ENCODE results near the gene AZU1.

Gene AZU1

GRCh38 chr19:803099-803561 lies 24.5 kb upstream of the AZU1 start:
- no peak overlapping the region for H3K4me3 ChIP-seq (ENCODE audit: low read depth, low read length)
- TF ChIP-seq CTCF (IDR thresholded peaks at IDR 0.05; ENCODE audit: low read depth, low read length): no peak

- no peak overlapping the region for H3K4me3 ChIP-seq (ENCODE audit: low read depth, low read length)
- TF ChIP-seq CTCF (IDR thresholded peaks at IDR 0.05; ENCODE audit: low read depth, low read length): no peak
These were observed 23.8 kb upstream of the AZU1 start for GRCh38 chr19:803686-804418.

- H3K4me3 ChIP-seq (ENCODE audit: low read depth, low read length): no peak overlapping the region
- no peak for TF ChIP-seq CTCF (IDR thresholded peaks at IDR 0.05; ENCODE audit: low read depth, low read length)
These were observed 23.0 kb upstream of the AZU1 start for GRCh38 chr19:804419-805165.

- no peak overlapping the region for H3K4me3 ChIP-seq (ENCODE audit: low read depth, low read length)
- TF ChIP-seq CTCF (IDR thresholded peaks at IDR 0.05; ENCODE audit: low read depth, low read length): no peak
These were observed 22.5 kb upstream of the AZU1 start for GRCh38 chr19:805166-805551.

GRCh38 chr19:805600-806550 lies 21.8 kb upstream of the AZU1 start:
- no peak for TF ChIP-seq CTCF (IDR thresholded peaks at IDR 0.05; ENCODE audit: low read depth, low read length)

GRCh38 chr19:806815-807421 lies 20.7 kb upstream of the AZU1 start:
- H3K4me3 ChIP-seq (ENCODE audit: low read depth, low read length): no peak overlapping the region
- TF ChIP-seq CTCF (IDR thresholded peaks at IDR 0.05; ENCODE audit: low read depth, low read length): no peak

More at GRCh38 chr19:805600-806550, 21.8 kb upstream of the AZU1 start:
- H3K4me3 ChIP-seq (ENCODE audit: low read depth, low read length): no peak overlapping the region
